ENCODE data around the gene ATG2A.

DNA sequence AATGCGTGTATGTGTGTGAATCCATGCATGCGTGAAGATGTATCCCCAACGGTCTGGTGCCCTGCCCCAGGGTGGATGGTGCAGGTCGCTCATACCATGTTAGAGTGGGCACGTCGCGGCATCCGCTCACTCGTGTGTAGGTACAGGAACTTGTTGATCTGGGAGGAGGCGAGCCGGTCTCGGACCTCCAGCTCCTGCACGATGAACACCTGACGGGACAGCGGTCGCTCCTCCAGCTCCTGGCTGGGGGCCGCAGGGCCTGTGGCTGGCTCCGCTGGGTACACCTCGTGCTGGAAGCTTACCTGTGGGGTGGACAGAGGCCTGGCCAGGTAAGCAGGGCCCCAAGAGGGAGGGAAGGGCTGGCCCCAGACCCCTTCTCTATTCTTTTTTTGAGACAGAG, 18.5 kb downstream of the ATG2A start:
- TF ChIP-seq CTCF (optimal IDR thresholded peaks at IDR 0.05 in 1 of 3, IDR thresholded peaks at IDR 0.05 in 1 of 3, conservative IDR thresholded peaks at IDR 0.05 in 1 of 3; ENCODE audit: extremely low read depth in 1 of 3, insufficient read depth in 2 of 3, low read length in 3 of 3) = no peak
- TF ChIP-seq EZH2 (IDR thresholded peaks at IDR 0.05; ENCODE audit: low read length) = no peak

Measured in keratinocyte (primary cell).